ENCODE measurements around the gene IL36G. TPM values are rescaled to one million over a fixed set of nuclear protein-coding genes. Genes with fewer than 3 reads are reported as not detected.

The IL36G gene
- total and polyA plus RNA-seq, 9 of the 15 experiments (the other 6 are each of a cell fraction or from before 2014, with no cell fraction given), result not detected

DNA sequence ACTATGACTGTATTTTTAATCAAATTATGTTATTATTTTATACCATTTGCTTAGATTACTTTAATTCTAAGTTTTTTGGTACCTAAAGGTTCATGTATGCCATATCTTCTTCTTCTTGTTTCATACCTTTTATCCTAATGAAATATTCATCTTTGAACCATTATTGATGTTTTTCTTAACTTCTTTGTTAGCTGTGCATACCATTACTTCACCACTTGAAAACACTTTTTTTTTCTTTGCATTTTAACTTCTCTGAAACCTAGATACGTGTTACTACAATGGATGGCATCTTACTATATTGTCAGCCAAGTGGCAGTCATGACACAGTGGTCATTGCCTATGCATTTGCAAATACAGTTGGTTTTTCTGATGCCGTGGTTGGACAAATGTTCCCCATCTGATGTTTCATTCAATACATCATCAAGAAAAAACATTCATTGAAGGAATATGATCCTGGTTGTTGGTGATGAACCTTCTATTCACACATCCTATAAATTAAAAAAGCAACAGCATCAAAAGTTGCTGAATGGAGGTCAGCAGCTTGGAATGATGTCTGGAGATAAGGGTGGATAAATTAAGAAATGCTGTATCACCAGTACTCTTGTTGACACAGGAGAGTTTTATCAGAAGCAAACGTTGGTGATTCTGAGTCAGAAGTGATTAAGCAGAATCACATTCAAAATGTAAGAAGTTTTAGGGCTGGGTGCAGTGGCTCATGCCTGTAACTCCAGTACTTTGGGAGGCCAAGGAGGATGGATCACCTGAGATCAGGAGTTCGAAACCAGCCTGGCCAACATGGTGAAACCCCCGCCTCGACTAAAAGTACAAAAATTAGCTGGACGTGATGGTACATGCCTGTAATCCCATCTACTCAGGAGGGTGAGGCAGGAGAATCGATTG is 34.9 kb downstream of the IL36G start (continued):
- no peak for TF ChIP-seq TCFL5 (CRISPR knock-in tag; conservative IDR thresholded peaks at IDR 0.05)
- no peak for TF ChIP-seq SNIP1 (IDR thresholded peaks at IDR 0.05; ENCODE audit: low read depth)
- peak; percentile 33 for TF ChIP-seq CHD4 (IDR thresholded peaks at IDR 0.05; ENCODE audit: insufficient read depth, insufficient replicate concordance, low read depth, low read length, poor library complexity, severe bottlenecking)
- peak; percentile 83 for TF ChIP-seq DACH1 (IDR thresholded peaks at IDR 0.05; ENCODE audit: partially characterized antibody)
- no peak for TF ChIP-seq BRF1 (IDR thresholded peaks at IDR 0.05; ENCODE audit: borderline replicate concordance, extremely low read depth, insufficient read length)
- TF ChIP-seq NONO (IDR thresholded peaks at IDR 0.05; ENCODE audit: low read depth in 2 of 2, low read length in 1 of 2), result peak in 1 of 2 experiments; percentile 16; a peak in 1 of 4 replicates
- TF ChIP-seq PHB2 (IDR thresholded peaks at IDR 0.05; ENCODE audit: low read depth), result peak; percentile 28; the same call in 1 of the 2 replicates
- peak; percentile 70 for TF ChIP-seq EP400 (IDR thresholded peaks at IDR 0.05)
- TF ChIP-seq, protein P1, sequence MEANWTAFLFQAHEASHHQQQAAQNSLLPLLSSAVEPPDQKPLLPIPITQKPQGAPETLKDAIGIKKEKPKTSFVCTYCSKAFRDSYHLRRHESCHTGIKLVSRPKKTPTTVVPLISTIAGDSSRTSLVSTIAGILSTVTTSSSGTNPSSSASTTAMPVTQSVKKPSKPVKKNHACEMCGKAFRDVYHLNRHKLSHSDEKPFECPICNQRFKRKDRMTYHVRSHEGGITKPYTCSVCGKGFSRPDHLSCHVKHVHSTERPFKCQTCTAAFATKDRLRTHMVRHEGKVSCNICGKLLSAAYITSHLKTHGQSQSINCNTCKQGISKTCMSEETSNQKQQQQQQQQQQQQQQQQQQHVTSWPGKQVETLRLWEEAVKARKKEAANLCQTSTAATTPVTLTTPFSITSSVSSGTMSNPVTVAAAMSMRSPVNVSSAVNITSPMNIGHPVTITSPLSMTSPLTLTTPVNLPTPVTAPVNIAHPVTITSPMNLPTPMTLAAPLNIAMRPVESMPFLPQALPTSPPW (CRISPR knock-in tag; IDR thresholded peaks at IDR 0.05), result peak; percentile 57
- TF ChIP-seq ZNF224 (CRISPR knock-in tag; IDR thresholded peaks at IDR 0.05), result no peak
- TF ChIP-seq CREBBP (IDR thresholded peaks at IDR 0.05; ENCODE audit: low read depth, low read length), result no peak
- TF ChIP-seq, protein P2, sequence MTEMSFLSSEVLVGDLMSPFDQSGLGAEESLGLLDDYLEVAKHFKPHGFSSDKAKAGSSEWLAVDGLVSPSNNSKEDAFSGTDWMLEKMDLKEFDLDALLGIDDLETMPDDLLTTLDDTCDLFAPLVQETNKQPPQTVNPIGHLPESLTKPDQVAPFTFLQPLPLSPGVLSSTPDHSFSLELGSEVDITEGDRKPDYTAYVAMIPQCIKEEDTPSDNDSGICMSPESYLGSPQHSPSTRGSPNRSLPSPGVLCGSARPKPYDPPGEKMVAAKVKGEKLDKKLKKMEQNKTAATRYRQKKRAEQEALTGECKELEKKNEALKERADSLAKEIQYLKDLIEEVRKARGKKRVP (CRISPR knock-in tag; IDR thresholded peaks at IDR 0.05), result 0 out of 2 replicates have a peak, but pooled peaks have one; percentile 50
- no peak for TF ChIP-seq POLR2G (IDR thresholded peaks at IDR 0.05; ENCODE audit: low read depth, low read length)
- peak; percentile 57 for TF ChIP-seq CXXC5 (CRISPR knock-in tag; IDR thresholded peaks at IDR 0.05)
- TF ChIP-seq HDAC1 (IDR thresholded peaks at IDR 0.05), result peak in 1 of 2 experiments; percentile 78; a peak in 2 of 4 replicates
- TF ChIP-seq MYBL2 (IDR thresholded peaks at IDR 0.05; ENCODE audit: low read depth), result peak; percentile 95
- TF ChIP-seq MYBL2 (CRISPR knock-in tag; IDR thresholded peaks at IDR 0.05; ENCODE audit: borderline replicate concordance), result no peak
- TF ChIP-seq ESRRB (CRISPR knock-in tag; IDR thresholded peaks at IDR 0.05; ENCODE audit: borderline replicate concordance), result no peak
- TF ChIP-seq, protein P3, sequence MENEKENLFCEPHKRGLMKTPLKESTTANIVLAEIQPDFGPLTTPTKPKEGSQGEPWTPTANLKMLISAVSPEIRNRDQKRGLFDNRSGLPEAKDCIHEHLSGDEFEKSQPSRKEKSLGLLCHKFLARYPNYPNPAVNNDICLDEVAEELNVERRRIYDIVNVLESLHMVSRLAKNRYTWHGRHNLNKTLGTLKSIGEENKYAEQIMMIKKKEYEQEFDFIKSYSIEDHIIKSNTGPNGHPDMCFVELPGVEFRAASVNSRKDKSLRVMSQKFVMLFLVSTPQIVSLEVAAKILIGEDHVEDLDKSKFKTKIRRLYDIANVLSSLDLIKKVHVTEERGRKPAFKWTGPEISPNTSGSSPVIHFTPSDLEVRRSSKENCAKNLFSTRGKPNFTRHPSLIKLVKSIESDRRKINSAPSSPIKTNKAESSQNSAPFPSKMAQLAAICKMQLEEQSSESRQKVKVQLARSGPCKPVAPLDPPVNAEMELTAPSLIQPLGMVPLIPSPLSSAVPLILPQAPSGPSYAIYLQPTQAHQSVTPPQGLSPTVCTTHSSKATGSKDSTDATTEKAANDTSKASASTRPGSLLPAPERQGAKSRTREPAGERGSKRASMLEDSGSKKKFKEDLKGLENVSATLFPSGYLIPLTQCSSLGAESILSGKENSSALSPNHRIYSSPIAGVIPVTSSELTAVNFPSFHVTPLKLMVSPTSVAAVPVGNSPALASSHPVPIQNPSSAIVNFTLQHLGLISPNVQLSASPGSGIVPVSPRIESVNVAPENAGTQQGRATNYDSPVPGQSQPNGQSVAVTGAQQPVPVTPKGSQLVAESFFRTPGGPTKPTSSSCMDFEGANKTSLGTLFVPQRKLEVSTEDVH (IDR thresholded peaks at IDR 0.05; ENCODE audit: low read depth, partially characterized antibody), result peak; percentile 19
- TF ChIP-seq FOXM1 (IDR thresholded peaks at IDR 0.05; ENCODE audit: low read depth), result peak; percentile 97
- TF ChIP-seq FOXM1 (CRISPR knock-in tag; IDR thresholded peaks at IDR 0.05; ENCODE audit: low read depth), result no peak
- TF ChIP-seq ZNF24 (IDR thresholded peaks at IDR 0.05), result peak; percentile 57; the same call in 1 of the 2 replicates
- TF ChIP-seq LEF1 (IDR thresholded peaks at IDR 0.05), result peak; percentile 95
- TF ChIP-seq MAFF (IDR thresholded peaks at IDR 0.05; ENCODE audit: low read length), result peak; percentile 97

Measured in K562 (cell line).